ENCODE results near the gene MT3. TPM values are rescaled to one million over a fixed set of nuclear protein-coding genes. Genes with fewer than 3 reads are reported as not detected.

MT3 gene
- total and polyA plus RNA-seq, 9 of the 15 experiments (the other 6 are each of a cell fraction or from before 2014, with no cell fraction given), result not detected

DNA sequence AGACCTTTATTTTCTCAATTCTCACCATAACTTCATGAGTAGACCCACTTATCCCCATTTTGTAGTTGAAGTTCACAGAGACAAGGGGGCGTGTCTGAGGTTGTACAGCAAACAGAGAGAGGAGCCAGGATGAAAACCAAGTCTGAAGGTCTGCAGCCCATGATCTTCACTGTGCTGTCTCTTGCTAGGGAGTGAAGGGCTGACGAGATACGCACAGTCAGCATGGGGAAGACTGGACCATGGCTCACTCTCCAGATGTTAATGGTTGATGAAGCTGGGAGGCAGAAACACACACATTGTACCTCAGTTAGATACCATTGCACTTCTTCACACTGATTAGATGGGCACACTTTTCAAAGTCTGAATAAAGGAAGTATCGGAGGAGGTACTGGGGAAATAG lies 30.2 kb upstream of the MT3 start:
- DNase-seq (ENCODE audit: extremely low read depth in 1 of 4, low spot score in 3 of 4), result no peak
- H3K4me2 ChIP-seq (ENCODE audit: insufficient read depth, low read length), result no peak overlapping the region
- H2AFZ ChIP-seq (ENCODE audit: low read depth, low read length), result no peak overlapping the region
- H3K36me3 ChIP-seq (ENCODE audit: control insufficient read depth, insufficient read depth, low read length), result no peaks in the 10 kb centered on the region
- no peaks in the 10 kb centered on the region for H3K9me3 ChIP-seq (replicated peaks; ENCODE audit: control insufficient read depth, insufficient read depth, low read depth, low read length)
- ChIA-PET CTCF (ENCODE audit: low intra/inter-chr PET ratio) (no interaction called here), POLR2A (no interaction called here)
- TF ChIP-seq, protein P1, sequence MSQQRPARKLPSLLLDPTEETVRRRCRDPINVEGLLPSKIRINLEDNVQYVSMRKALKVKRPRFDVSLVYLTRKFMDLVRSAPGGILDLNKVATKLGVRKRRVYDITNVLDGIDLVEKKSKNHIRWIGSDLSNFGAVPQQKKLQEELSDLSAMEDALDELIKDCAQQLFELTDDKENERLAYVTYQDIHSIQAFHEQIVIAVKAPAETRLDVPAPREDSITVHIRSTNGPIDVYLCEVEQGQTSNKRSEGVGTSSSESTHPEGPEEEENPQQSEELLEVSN (IDR thresholded peaks at IDR 0.05; ENCODE audit: borderline replicate concordance in 1 of 2, extremely low read depth in 1 of 2, insufficient read depth in 1 of 2, insufficient read length in 1 of 2, low read depth in 1 of 2, low read length in 1 of 2, poor library complexity in 1 of 2, severe bottlenecking in 1 of 2), result no peak
- TF ChIP-seq C11orf30 (IDR thresholded peaks at IDR 0.05; ENCODE audit: low read depth), result peak; percentile 7; the same call in 1 of the 2 replicates
- H3K27me3 ChIP-seq (ENCODE audit: control insufficient read depth in 2 of 2, insufficient read depth in 2 of 2, low read length in 2 of 2), result peaks cover 26 to 52% of the 10 kb centered on the region in 2 experiments; a peak in 4 of 5 replicates
- no peaks in the 10 kb centered on the region for H3K79me2 ChIP-seq (ENCODE audit: control insufficient read depth, insufficient read depth, low read length)
- intact Hi-C loops (cut with micrococcal nuclease) (loop anchor here (5.0 kb wide), 1 partner anchor 227 kb away; no protein-coding TSS in a partner anchor), in situ Hi-C loops (cut with MboI) (no loop called here)
- H4K20me1 ChIP-seq (replicated peaks; ENCODE audit: control insufficient read depth, insufficient read depth, low read length), result no peaks in the 10 kb centered on the region
- BruUV-seq (replicated peaks), result no TSS peak
- no peaks in the 10 kb centered on the region for H3K9me1 ChIP-seq (ENCODE audit: control insufficient read depth, insufficient read depth, low read length)
- H3K4me3 ChIP-seq, result no peak overlapping the region
- H3K4me1 ChIP-seq (replicated peaks in 1 of 2; ENCODE audit: control insufficient read depth in 2 of 2, insufficient read depth in 2 of 2, low read length in 2 of 2), result no peaks in the 10 kb centered on the region
- 4% methylated on average over 4 of the region's 4 CpGs for WGBS (ENCODE audit: insufficient coverage, low coverage, missing lambda C conversion rate)
- ATAC-seq, result no peak
- H3K9ac ChIP-seq (ENCODE audit: insufficient read depth in 1 of 2, low read depth in 2 of 2, low read length in 2 of 2), result no peak overlapping the region
- no peak overlapping the region for H3K27ac ChIP-seq (ENCODE audit: extremely low read depth, low read depth, low read length)
- FAIRE-seq, result no peak

DNA sequence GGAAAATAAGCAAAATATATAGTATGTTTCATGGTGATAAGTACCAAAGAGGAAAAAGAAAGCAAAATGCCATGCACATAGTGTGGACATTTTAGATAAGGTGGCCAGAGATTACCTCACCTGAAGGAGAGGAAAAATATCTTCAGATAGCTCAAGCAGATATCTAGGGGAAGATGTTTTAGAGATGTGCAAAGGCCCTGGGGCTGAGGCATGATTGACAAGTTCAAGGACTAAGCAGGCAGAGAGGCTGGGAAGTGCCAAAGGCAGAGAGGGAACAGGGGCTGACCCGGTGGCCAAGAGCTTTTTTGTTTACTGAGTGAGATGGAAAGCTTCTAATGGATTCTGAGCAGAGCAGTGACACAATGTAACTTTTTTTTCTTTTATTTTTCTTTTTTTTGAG lies 28.9 kb upstream of the MT3 start:
- Histone ChIP-seq H3K27ac (ENCODE audit: extremely low read depth, low read depth, low read length) (no peak overlapping the region), H3K4me3 (no peak overlapping the region), H3K9me3 (replicated peaks; ENCODE audit: control insufficient read depth, insufficient read depth, low read depth, low read length) (no peaks in the 10 kb centered on the region), H3K9ac (ENCODE audit: insufficient read depth in 1 of 2, low read depth in 2 of 2, low read length in 2 of 2) (no peak overlapping the region), H3K4me1 (replicated peaks in 1 of 2; ENCODE audit: control insufficient read depth in 2 of 2, insufficient read depth in 2 of 2, low read length in 2 of 2) (no peaks in the 10 kb centered on the region), H3K79me2 (ENCODE audit: control insufficient read depth, insufficient read depth, low read length) (no peaks in the 10 kb centered on the region), H3K9me1 (ENCODE audit: control insufficient read depth, insufficient read depth, low read length) (no peaks in the 10 kb centered on the region), H3K27me3 (ENCODE audit: control insufficient read depth in 2 of 2, insufficient read depth in 2 of 2, low read length in 2 of 2) (peaks cover 20 to 55% of the 10 kb centered on the region in 2 experiments; a peak in 4 of 5 replicates), H3K36me3 (ENCODE audit: control insufficient read depth, insufficient read depth, low read length) (no peaks in the 10 kb centered on the region), H4K20me1 (replicated peaks; ENCODE audit: control insufficient read depth, insufficient read depth, low read length) (no peaks in the 10 kb centered on the region), H3K4me2 (ENCODE audit: insufficient read depth, low read length) (no peak overlapping the region), H2AFZ (ENCODE audit: low read depth, low read length) (no peak overlapping the region)
- CTCF ChIA-PET (ENCODE audit: low intra/inter-chr PET ratio), result no interaction called here
- no peak for DNase-seq (ENCODE audit: extremely low read depth in 1 of 4, low spot score in 3 of 4)
- BruUV-seq (replicated peaks), result no TSS peak
- ATAC-seq, result no peak
- WGBS (ENCODE audit: insufficient coverage, low coverage, missing lambda C conversion rate), result 0% methylated on average over 1 of the region's 1 CpG
- intact Hi-C loops (cut with micrococcal nuclease) (no loop called here), in situ Hi-C loops (cut with MboI) (no loop called here)
- FAIRE-seq, result no peak
- POLR2A ChIA-PET, result interaction anchor here (0.7 kb wide), 1 partner anchor 373 kb away, joined by 3 read pairs; no protein-coding TSS in a partner anchor
- TF ChIP-seq, protein P2, sequence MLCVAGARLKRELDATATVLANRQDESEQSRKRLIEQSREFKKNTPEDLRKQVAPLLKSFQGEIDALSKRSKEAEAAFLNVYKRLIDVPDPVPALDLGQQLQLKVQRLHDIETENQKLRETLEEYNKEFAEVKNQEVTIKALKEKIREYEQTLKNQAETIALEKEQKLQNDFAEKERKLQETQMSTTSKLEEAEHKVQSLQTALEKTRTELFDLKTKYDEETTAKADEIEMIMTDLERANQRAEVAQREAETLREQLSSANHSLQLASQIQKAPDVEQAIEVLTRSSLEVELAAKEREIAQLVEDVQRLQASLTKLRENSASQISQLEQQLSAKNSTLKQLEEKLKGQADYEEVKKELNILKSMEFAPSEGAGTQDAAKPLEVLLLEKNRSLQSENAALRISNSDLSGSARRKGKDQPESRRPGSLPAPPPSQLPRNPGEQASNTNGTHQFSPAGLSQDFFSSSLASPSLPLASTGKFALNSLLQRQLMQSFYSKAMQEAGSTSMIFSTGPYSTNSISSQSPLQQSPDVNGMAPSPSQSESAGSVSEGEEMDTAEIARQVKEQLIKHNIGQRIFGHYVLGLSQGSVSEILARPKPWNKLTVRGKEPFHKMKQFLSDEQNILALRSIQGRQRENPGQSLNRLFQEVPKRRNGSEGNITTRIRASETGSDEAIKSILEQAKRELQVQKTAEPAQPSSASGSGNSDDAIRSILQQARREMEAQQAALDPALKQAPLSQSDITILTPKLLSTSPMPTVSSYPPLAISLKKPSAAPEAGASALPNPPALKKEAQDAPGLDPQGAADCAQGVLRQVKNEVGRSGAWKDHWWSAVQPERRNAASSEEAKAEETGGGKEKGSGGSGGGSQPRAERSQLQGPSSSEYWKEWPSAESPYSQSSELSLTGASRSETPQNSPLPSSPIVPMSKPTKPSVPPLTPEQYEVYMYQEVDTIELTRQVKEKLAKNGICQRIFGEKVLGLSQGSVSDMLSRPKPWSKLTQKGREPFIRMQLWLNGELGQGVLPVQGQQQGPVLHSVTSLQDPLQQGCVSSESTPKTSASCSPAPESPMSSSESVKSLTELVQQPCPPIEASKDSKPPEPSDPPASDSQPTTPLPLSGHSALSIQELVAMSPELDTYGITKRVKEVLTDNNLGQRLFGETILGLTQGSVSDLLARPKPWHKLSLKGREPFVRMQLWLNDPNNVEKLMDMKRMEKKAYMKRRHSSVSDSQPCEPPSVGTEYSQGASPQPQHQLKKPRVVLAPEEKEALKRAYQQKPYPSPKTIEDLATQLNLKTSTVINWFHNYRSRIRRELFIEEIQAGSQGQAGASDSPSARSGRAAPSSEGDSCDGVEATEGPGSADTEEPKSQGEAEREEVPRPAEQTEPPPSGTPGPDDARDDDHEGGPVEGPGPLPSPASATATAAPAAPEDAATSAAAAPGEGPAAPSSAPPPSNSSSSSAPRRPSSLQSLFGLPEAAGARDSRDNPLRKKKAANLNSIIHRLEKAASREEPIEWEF (CRISPR knock-in tag; IDR thresholded peaks at IDR 0.05), result no peak
- no peak for TF ChIP-seq SMARCE1 (IDR thresholded peaks at IDR 0.05)
- 0 out of 2 replicates have a peak, but pooled peaks have one; percentile 32 for TF ChIP-seq BCOR (IDR thresholded peaks at IDR 0.05)
- TF ChIP-seq SOX6 (IDR thresholded peaks at IDR 0.05), result no peak
- TF ChIP-seq, protein P3, sequence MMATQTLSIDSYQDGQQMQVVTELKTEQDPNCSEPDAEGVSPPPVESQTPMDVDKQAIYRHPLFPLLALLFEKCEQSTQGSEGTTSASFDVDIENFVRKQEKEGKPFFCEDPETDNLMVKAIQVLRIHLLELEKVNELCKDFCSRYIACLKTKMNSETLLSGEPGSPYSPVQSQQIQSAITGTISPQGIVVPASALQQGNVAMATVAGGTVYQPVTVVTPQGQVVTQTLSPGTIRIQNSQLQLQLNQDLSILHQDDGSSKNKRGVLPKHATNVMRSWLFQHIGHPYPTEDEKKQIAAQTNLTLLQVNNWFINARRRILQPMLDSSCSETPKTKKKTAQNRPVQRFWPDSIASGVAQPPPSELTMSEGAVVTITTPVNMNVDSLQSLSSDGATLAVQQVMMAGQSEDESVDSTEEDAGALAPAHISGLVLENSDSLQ (IDR thresholded peaks at IDR 0.05), result 0 out of 2 replicates have a peak, but pooled peaks have one; percentile 8
- TF ChIP-seq RBM25 (IDR thresholded peaks at IDR 0.05; ENCODE audit: low read depth, low read length, severe bottlenecking), result peak; percentile 23
